HCT116 (cell line): Measurements from ENCODE around the gene CSNK1G2. TPM values are rescaled to one million over a fixed set of nuclear protein-coding genes. Genes with fewer than 3 reads are reported as not detected.

Experiments
- ATAC-seq: fragments of 200-7000 bp; cut with Tn5 transposase; 2 replicates; pipeline ENCODE4 v1.9.1; 2020; ENCODE audit warnings: mild to moderate bottlenecking, moderate library complexity
- BruUV-seq: library from RNA; stranded (reverse); fragments of 400-500 nt; replicated peaks from 2 replicates; lab custom pipeline; 2021; lab: Mats Ljungman, UMichigan
- CTCF ChIA-PET: fragments of 300-600 bp; sonication (Branson Sonifier 250); formaldehyde crosslinking; loops from one replicate; lab custom pipeline; 2021; ENCODE audit warnings: antibody characterized with exemption; lab: Charles Lee
- POLR2A ChIA-PET: fragments of 300-600, 350-600 bp; sonication (Branson Sonifier 250); formaldehyde crosslinking; loops from one replicate; lab custom pipeline; 2021; ENCODE audit warnings: antibody characterized with exemption; lab: Charles Lee
- RAD21 ChIA-PET, 2 experiments: fragments of 300-600 bp; sonication (Branson Sonifier 250); formaldehyde crosslinking; loops; one replicate each; lab custom pipeline; 2023; ENCODE audit warnings: low total read pairs in 2 of 2; ENCODE audit not compliant: uncharacterized antibody in 2 of 2, unreplicated experiment in 2 of 2, low non-redundant PET in 1 of 2; lab: Charles Lee
- DNase-seq: peaks from one replicate; pipeline ENCODE4 v3.0.0-alpha.2; 2010; ENCODE audit warnings: low read depth, low spot score
- H2AFZ ChIP-seq: fragments of 200-600 bp; shearing (Covaris generic), sonication (generic); 2 replicates; pipeline ENCODE4 v1.6.1; 2017; ENCODE audit warnings: low read depth, mixed run types, mixed read lengths, antibody characterized with exemption, low read length; ENCODE audit not compliant: poor library complexity, severe bottlenecking
- H3K27ac ChIP-seq: 2 replicates; pipeline ENCODE4 v1.5.1; 2012; ENCODE audit warnings: low read depth, low read length
- H3K27me3 ChIP-seq: fragments of 200-600 bp; sonication (generic); 2 replicates; pipeline ENCODE4 v1.6.1; 2016; ENCODE audit warnings: mixed run types, low read length, mixed read lengths; ENCODE audit not compliant: insufficient read depth
- H3K36me3 ChIP-seq, 2 experiments: fragments of 200-500 bp in 1 of 2; fragments of 200-600 bp in 1 of 2; sonication (Bioruptor generic) in 1 of 2; sonication (generic) in 1 of 2; 2 replicates each; pipeline versions ENCODE4 v1.5.1 to v1.6.1; 2014 to 2016; ENCODE audit warnings: low read length in 2 of 2, inconsistent platforms in 1 of 2, mixed read lengths in 1 of 2, mixed run types in 1 of 2; ENCODE audit not compliant: insufficient read depth in 2 of 2, control insufficient read depth in 1 of 2
- H3K4me1 ChIP-seq, 2 experiments: fragments of 200-600 bp in 1 of 2; sonication (generic) in 1 of 2; 2 replicates each; pipeline versions ENCODE4 v1.5.1 to v1.6.1; 2012 to 2017; ENCODE audit warnings: low read length in 2 of 2, inconsistent platforms in 1 of 2, mild to moderate bottlenecking in 1 of 2, mixed read lengths in 1 of 2, mixed run types in 1 of 2, moderate library complexity in 1 of 2; ENCODE audit not compliant: insufficient read depth in 2 of 2, control insufficient read depth in 1 of 2
- H3K4me2 ChIP-seq: fragments of 200-600 bp; sonication (generic); 2 replicates; pipeline ENCODE4 v1.6.1; 2017; ENCODE audit warnings: mixed run types, low read length, mixed read lengths
- H3K4me3 ChIP-seq, 2 experiments: fragments of 200-600 bp in 1 of 2; sonication (generic) in 1 of 2; replicated peaks in 1 of 2; 2 replicates each; pipeline ENCODE4 v1.5.1; 2011 to 2016; ENCODE audit warnings: low read length in 2 of 2, control low read depth in 1 of 2, low read depth in 1 of 2, mild to moderate bottlenecking in 1 of 2, mixed read lengths in 1 of 2, mixed run types in 1 of 2
- H3K79me2 ChIP-seq: fragments of 200-600 bp; sonication (generic); 2 replicates; pipeline ENCODE4 v1.6.1; 2017; ENCODE audit warnings: mild to moderate bottlenecking, mixed run types, low read length, moderate library complexity, mixed read lengths; ENCODE audit not compliant: insufficient read depth
- H3K9ac ChIP-seq: fragments of 200-600 bp; sonication (generic); 2 replicates; pipeline ENCODE4 v1.6.1; 2016; ENCODE audit warnings: low read length, mixed read lengths
- H3K9me2 ChIP-seq: fragments of 200-600 bp; sonication (generic), shearing (Covaris generic); 2 replicates; pipeline ENCODE4 v1.6.1; 2017; ENCODE audit warnings: mixed run types, mild to moderate bottlenecking, moderate library complexity; ENCODE audit not compliant: insufficient read depth
- H3K9me3 ChIP-seq, 2 experiments: fragments of 200-500 bp in 1 of 2; fragments of 200-600 bp in 1 of 2; sonication (Bioruptor generic) in 1 of 2; sonication (generic) in 1 of 2; 2 replicates each; pipeline ENCODE4 v1.6.1; 2014 to 2017; ENCODE audit warnings: low read length in 2 of 2, mixed read lengths in 2 of 2, inconsistent platforms in 1 of 2, low read depth in 1 of 2, mild to moderate bottlenecking in 1 of 2, mixed run types in 1 of 2, moderate library complexity in 1 of 2; ENCODE audit not compliant: control insufficient read depth in 1 of 2, insufficient read depth in 1 of 2
- H4K20me1 ChIP-seq: fragments of 200-600 bp; sonication (generic), shearing (Covaris generic); 2 replicates; pipeline ENCODE4 v1.6.1; 2017; ENCODE audit warnings: mixed run types, mild to moderate bottlenecking, moderate library complexity; ENCODE audit not compliant: insufficient read depth
- ATF3 ChIP-seq: IDR thresholded peaks from 2 replicates; pipeline ENCODE4 v1.6.1; 2012
- CBX3 ChIP-seq: IDR thresholded peaks from 2 replicates; pipeline ENCODE4 v1.6.1; 2012; ENCODE audit warnings: low read depth
- CEBPB ChIP-seq: IDR thresholded peaks from 2 replicates; pipeline ENCODE4 v1.6.1; 2012; ENCODE audit warnings: low read depth
- EGR1 ChIP-seq: IDR thresholded peaks from 2 replicates; pipeline ENCODE4 v1.6.1; 2012; ENCODE audit warnings: low read depth
- FOSL1 ChIP-seq: IDR thresholded peaks from 2 replicates; pipeline ENCODE4 v1.6.1; 2012; ENCODE audit warnings: low read depth
- MAX ChIP-seq: IDR thresholded peaks from 2 replicates; pipeline ENCODE4 v1.6.1; 2012
- POLR2AphosphoS5 ChIP-seq: IDR thresholded peaks from 2 replicates; pipeline ENCODE4 v1.6.1; 2011; ENCODE audit warnings: mild to moderate bottlenecking, low read depth, low read length, moderate library complexity
- RAD21 ChIP-seq: IDR thresholded peaks from 2 replicates; pipeline ENCODE4 v1.6.1; 2012; ENCODE audit warnings: low read depth, mild to moderate bottlenecking
- SP1 ChIP-seq: IDR thresholded peaks from 2 replicates; pipeline ENCODE4 v1.6.1; 2012; ENCODE audit warnings: low read depth
- SRF ChIP-seq: IDR thresholded peaks from 2 replicates; pipeline ENCODE4 v1.6.1; 2012; ENCODE audit warnings: low read depth
- TCF7L2 ChIP-seq: IDR thresholded peaks from 2 replicates; pipeline ENCODE4 v1.7.0; 2011; ENCODE audit warnings: borderline replicate concordance, inconsistent platforms; ENCODE audit not compliant: insufficient read depth, insufficient read length; ENCODE audit errors: extremely low read depth
- YY1 ChIP-seq: IDR thresholded peaks from 2 replicates; pipeline ENCODE4 v1.6.1; 2011; ENCODE audit warnings: low read length, low read depth, moderate library complexity, mild to moderate bottlenecking; ENCODE audit not compliant: insufficient replicate concordance; ENCODE audit errors: extremely low read depth
- ZBTB33 ChIP-seq: IDR thresholded peaks from 2 replicates; pipeline ENCODE4 v1.6.1; 2011; ENCODE audit warnings: mild to moderate bottlenecking, low read length, moderate library complexity; ENCODE audit not compliant: insufficient replicate concordance; ENCODE audit errors: extremely low read depth
- ZNF274 ChIP-seq: fragments of 200-500 bp; sonication (Bioruptor generic); IDR thresholded peaks from 2 replicates; pipeline ENCODE4 v1.6.1; 2014; ENCODE audit warnings: mild to moderate bottlenecking, low read depth, low read length, inconsistent platforms
- intact Hi-C: fragments of 100-400 bp; cut with micrococcal nuclease; formaldehyde crosslinking; loops from 2 replicates; pipeline ENCODE4 v1.10.0; 2022
- total RNA-seq: library from RNA; stranded (reverse); gene quantifications from one replicate; pipeline ENCODE4 v1.2.1, GENCODE V29; 2021; ENCODE audit not compliant: unreplicated experiment

CSNK1G2 gene
- total RNA-seq, 1 experiment from 2014 or later = 97.9 TPM

- intact Hi-C loops = no loop called here
These were observed 27.0 kb upstream of the CSNK1G2 start for GRCh38 chr19:1913781-1914577.

More at GRCh38 chr19:1913781-1914577, 27.0 kb upstream of the CSNK1G2 start:
- H2AFZ ChIP-seq = no peak overlapping the region
- ChIA-PET POLR2A (no interaction called here), CTCF (no interaction called here), RAD21 (no interaction called here)
- H3K36me3 ChIP-seq = peaks cover 11 to 14% of the 10 kb centered on the region in 2 experiments; a peak in 3 of 4 replicates
- no peaks in the 10 kb centered on the region for H3K9me3 ChIP-seq
- no peak for TF ChIP-seq SRF
- no peak for TF ChIP-seq RAD21
- TF ChIP-seq POLR2AphosphoS5 = no peak
- TF ChIP-seq ZNF274 = no peak
- no peak for TF ChIP-seq ATF3
- TF ChIP-seq TCF7L2 = no peak
- TF ChIP-seq FOSL1 = no peak
- no peak for TF ChIP-seq EGR1
- TF ChIP-seq YY1 = no peak
- no peak for TF ChIP-seq ZBTB33
- no peak for TF ChIP-seq CEBPB
- no peak for TF ChIP-seq CBX3
- no peak for TF ChIP-seq MAX
- no peak for TF ChIP-seq SP1
- ATAC-seq (no peak), DNase-seq (no peak)
- H4K20me1 ChIP-seq = no peaks in the 10 kb centered on the region
- no peak overlapping the region for H3K9ac ChIP-seq
- H3K4me1 ChIP-seq = no peaks in the 10 kb centered on the region
- peaks cover 63% of the 10 kb centered on the region for H3K79me2 ChIP-seq
- H3K9me2 ChIP-seq = no peaks in the 10 kb centered on the region
- no TSS peak for BruUV-seq
- no peak overlapping the region for H3K4me2 ChIP-seq
- no peaks in the 10 kb centered on the region for H3K27me3 ChIP-seq
- no peak overlapping the region for H3K4me3 ChIP-seq
- no peak overlapping the region for H3K27ac ChIP-seq
